ENCODE measurements around the gene PELI3. TPM values are rescaled to one million over a fixed set of nuclear protein-coding genes. Genes with fewer than 3 reads are reported as not detected.

Gene PELI3
- total RNA-seq, 1 experiment from 2014 or later: 21.1 TPM

- peaks cover 24% of the 10 kb centered on the region for H3K4me1 ChIP-seq
- POLR2A ChIA-PET: no interaction called here
Observed at GRCh38 chr11:66454828-66455227, 11.9 kb upstream of the PELI3 start.

GRCh38 chr11:66457826-66458225, 8.9 kb upstream of the PELI3 start:
- Histone ChIP-seq H3K27me3 (replicated peaks; ENCODE audit: control insufficient read depth, insufficient read depth, low read length) (no peaks in the 10 kb centered on the region), H3K36me3 (ENCODE audit: control insufficient read depth, insufficient read depth, low read length) (no peaks in the 10 kb centered on the region), H3K9me3 (peaks cover 2% of the 10 kb centered on the region; the same call in 1 of the 2 replicates), H3K4me3 (ENCODE audit: low read depth, low read length) (no peak overlapping the region), H3K4me1 (peaks cover 24% of the 10 kb centered on the region)
- no TSS peak for BruUV-seq (replicated peaks)
- Mint-ChIP-seq H3K27me3 (ENCODE audit: insufficient read depth, unreplicated experiment) (no peaks in the 10 kb centered on the region), H3K4me3 (ENCODE audit: unreplicated experiment) (no peak overlapping the region), H3K9me3 (ENCODE audit: unreplicated experiment) (peaks cover 8% of the 10 kb centered on the region), H3K36me3 (ENCODE audit: insufficient read depth, unreplicated experiment) (no peaks in the 10 kb centered on the region), H3K27ac (ENCODE audit: unreplicated experiment) (no peak overlapping the region), H3K4me1 (ENCODE audit: low read depth, unreplicated experiment) (peaks cover 22% of the 10 kb centered on the region)
- no peak for DNase-seq
- ChIA-PET POLR2A (interaction anchor here (0.6 to 2.3 kb wide), 4 partner anchors 22 to 180 kb away, joined by 3 to 8 read pairs (median 3); partner anchors contain the start of gene DPP3), CTCF (no interaction called here)
- TF ChIP-seq CTCF (IDR thresholded peaks at IDR 0.05; ENCODE audit: insufficient read depth in 1 of 2, low read depth in 1 of 2, low read length in 1 of 2, severe bottlenecking in 1 of 2, unreplicated experiment in 1 of 2): no peak
- intact Hi-C loops (cut with micrococcal nuclease; ENCODE audit: unreplicated experiment): loop anchor here (2.0 kb wide), 1 partner anchor 19 kb away; the partner anchor contains the start of gene MRPL11

More at GRCh38 chr11:66454828-66455227, 11.9 kb upstream of the PELI3 start:
- intact Hi-C loops (cut with micrococcal nuclease; ENCODE audit: unreplicated experiment): no loop called here
- no peaks in the 10 kb centered on the region for H3K36me3 ChIP-seq (ENCODE audit: control insufficient read depth, insufficient read depth, low read length)
- peaks cover 9% of the 10 kb centered on the region for H3K9me3 Mint-ChIP-seq (ENCODE audit: unreplicated experiment)
- H3K4me1 Mint-ChIP-seq (ENCODE audit: low read depth, unreplicated experiment): peaks cover 22% of the 10 kb centered on the region
- BruUV-seq (replicated peaks): no TSS peak
- no peaks in the 10 kb centered on the region for H3K27me3 ChIP-seq (replicated peaks; ENCODE audit: control insufficient read depth, insufficient read depth, low read length)
- H3K4me3 Mint-ChIP-seq (ENCODE audit: unreplicated experiment): no peak overlapping the region
- no peak overlapping the region for H3K4me3 ChIP-seq (ENCODE audit: low read depth, low read length)
- H3K36me3 Mint-ChIP-seq (ENCODE audit: insufficient read depth, unreplicated experiment): no peaks in the 10 kb centered on the region
- no peak for TF ChIP-seq CTCF (IDR thresholded peaks at IDR 0.05; ENCODE audit: insufficient read depth in 1 of 2, low read depth in 1 of 2, low read length in 1 of 2, severe bottlenecking in 1 of 2, unreplicated experiment in 1 of 2)
- CTCF ChIA-PET: interaction anchor here (0.6 to 1.3 kb wide), 4 partner anchors 16 to 251 kb away, joined by 4 to 7 read pairs (median 4); partner anchors contain the start of gene MRPL11
- H3K27ac Mint-ChIP-seq (ENCODE audit: unreplicated experiment): no peak overlapping the region
- H3K9me3 ChIP-seq: no peaks in the 10 kb centered on the region
- no peaks in the 10 kb centered on the region for H3K27me3 Mint-ChIP-seq (ENCODE audit: insufficient read depth, unreplicated experiment)
- DNase-seq: no peak

GRCh38 chr11:66459138-66459778, 7.4 kb upstream of the PELI3 start:
- Histone ChIP-seq H3K4me3 (ENCODE audit: low read depth, low read length) (no peak overlapping the region), H3K9me3 (peaks cover 4% of the 10 kb centered on the region; the same call in 1 of the 2 replicates), H3K36me3 (ENCODE audit: control insufficient read depth, insufficient read depth, low read length) (no peaks in the 10 kb centered on the region), H3K4me1 (peaks cover 19% of the 10 kb centered on the region), H3K27me3 (replicated peaks; ENCODE audit: control insufficient read depth, insufficient read depth, low read length) (no peaks in the 10 kb centered on the region)
- peak in 1 of 2 experiments; percentile 39 for DNase-seq
- TF ChIP-seq CTCF (IDR thresholded peaks at IDR 0.05; ENCODE audit: insufficient read depth in 1 of 2, low read depth in 1 of 2, low read length in 1 of 2, severe bottlenecking in 1 of 2, unreplicated experiment in 1 of 2): no peak
- Mint-ChIP-seq H3K4me3 (ENCODE audit: unreplicated experiment) (no peak overlapping the region), H3K9me3 (ENCODE audit: unreplicated experiment) (peaks cover 17% of the 10 kb centered on the region), H3K27me3 (ENCODE audit: insufficient read depth, unreplicated experiment) (no peaks in the 10 kb centered on the region), H3K36me3 (ENCODE audit: insufficient read depth, unreplicated experiment) (no peaks in the 10 kb centered on the region), H3K4me1 (ENCODE audit: low read depth, unreplicated experiment) (peaks cover 22% of the 10 kb centered on the region), H3K27ac (ENCODE audit: unreplicated experiment) (no peak overlapping the region)
- POLR2A ChIA-PET: interaction anchor here (0.8 to 2.3 kb wide), 3 partner anchors 21 to 218 kb away, joined by 3 to 8 read pairs (median 3); partner anchors contain the start of genes DPP3, RBM4 and RBM4B
- BruUV-seq (replicated peaks): no TSS peak
- intact Hi-C loops (cut with micrococcal nuclease; ENCODE audit: unreplicated experiment): loop anchor here (2.0 kb wide), 1 partner anchor 20 kb away; the partner anchor contains the start of gene MRPL11
- CTCF ChIA-PET: interaction anchor here (1.8 kb wide), 1 partner anchor 20 kb away, joined by 10 read pairs; the partner anchor contains the start of gene MRPL11

Data from Caco-2 (cell line).